Spleen (tissue), 11 donors: Measurements from ENCODE around the gene SCUBE1. TPM values are rescaled to one million over a fixed set of nuclear protein-coding genes. Genes with fewer than 3 reads are reported as not detected.

ENCODE experiments used
- DNase-seq: peaks from one replicate; pipeline ENCODE4 v3.0.0-alpha.2; 2020
- H3K27ac ChIP-seq, 8 donors: fragments of 200-600 bp; sonication (generic) in 7 of 8; 1 replicate in 4 of 8; 2 replicates in 4 of 8; pipeline versions ENCODE4 v1.5.0 to v1.8.0; 2016 to 2021; ENCODE audit warnings: inconsistent platforms in 4 of 8, mild to moderate bottlenecking in 4 of 8, moderate library complexity in 1 of 8
- H3K27me3 ChIP-seq, 7 donors: fragments of 200-600 bp; sonication (generic) in 6 of 7; replicated peaks in 1 of 7; 1 replicate in 4 of 7; 2 replicates in 3 of 7; pipeline versions ENCODE4 v1.5.0 to v1.8.0; 2016 to 2021; ENCODE audit warnings: inconsistent platforms in 3 of 7, mild to moderate bottlenecking in 1 of 7
- H3K36me3 ChIP-seq, 6 donors: fragments of 200-600 bp; sonication (generic) in 5 of 6; 1 replicate in 4 of 6; 2 replicates in 2 of 6; pipeline versions ENCODE4 v1.5.0 to v1.8.0; 2016 to 2021; ENCODE audit warnings: inconsistent platforms in 2 of 6
- H3K4me1 ChIP-seq, 6 donors: fragments of 200-600 bp; sonication (generic) in 5 of 6; 1 replicate in 3 of 6; 2 replicates in 3 of 6; pipeline versions ENCODE4 v1.5.0 to v1.8.0; 2016 to 2021; ENCODE audit warnings: inconsistent platforms in 3 of 6
- H3K4me3 ChIP-seq, 8 donors: fragments of 200-600 bp; sonication (generic) in 7 of 8; 1 replicate in 4 of 8; 2 replicates in 4 of 8; pipeline versions ENCODE4 v1.5.0 to v1.8.0; 2016 to 2021; ENCODE audit warnings: inconsistent platforms in 4 of 8, mild to moderate bottlenecking in 4 of 8, moderate library complexity in 2 of 8
- H3K9me3 ChIP-seq, 8 donors: fragments of 200-600 bp; sonication (generic) in 7 of 8; 1 replicate in 4 of 8; 2 replicates in 4 of 8; pipeline versions ENCODE4 v1.5.0 to v1.8.0; 2016 to 2021; ENCODE audit warnings: inconsistent platforms in 4 of 8
- CTCF ChIP-seq, 11 experiments: fragments of 200-600 bp in 7 of 11; fragments of 450-650 bp in 4 of 11; sonication (generic) in 4 of 11; IDR thresholded peaks in 8 of 11; conservative IDR thresholded peaks in 3 of 11; 1 replicate in 7 of 11; 2 replicates in 4 of 11; pipeline versions ENCODE4 v1.4.0 to v1.8.0; 2016 to 2021; ENCODE audit warnings: antibody characterized with exemption in 11 of 11, inconsistent platforms in 4 of 11, mild to moderate bottlenecking in 1 of 11
- POLR2A ChIP-seq, 3 donors: fragments of 450-650 bp; IDR thresholded peaks; one replicate each; pipeline ENCODE4 v1.5.1; 2017; ENCODE audit warnings: antibody characterized with exemption in 3 of 3, mild to moderate bottlenecking in 1 of 3
- POLR2AphosphoS5 ChIP-seq, 3 donors: sonication (generic); formaldehyde crosslinking; IDR thresholded peaks; one replicate each; pipeline ENCODE4 v1.5.1; 2017; ENCODE audit warnings: antibody characterized with exemption in 3 of 3
- WGBS, 5 donors: extraction: QIAGEN DNeasy Blood & Tissue Kit in 3 of 5; methylation state at CpG; one replicate each; pipeline versions ENCODE4 v1.1.5 to v1.1.7; 2013 to 2018; 5-methylcytosine and 5-hydroxymethylcytosine counted together
- intact Hi-C: fragments of 100-400 bp; cut with DNase I; formaldehyde crosslinking; loops from one replicate; pipeline ENCODE4 v1.15.0; 2023; ENCODE audit warnings: low total_unique reads
- polyA plus RNA-seq, 3 donors: library from polyadenylated mRNA; stranded (reverse); fragments of 200-250 nt; gene quantifications; one replicate each; pipeline ENCODE4 v1.2.1, GENCODE V29; 2013
- total RNA-seq, 7 donors: library from RNA; depleted of rRNA in 3 of 7; stranded (reverse); fragments of >200 nt in 3 of 7; fragmentation: NEBNext Ultra II Directional in 4 of 7; extraction: Animal tissue kit (Norgen Biotek cat#: 25700) in 4 of 7; gene quantifications; one replicate each; pipeline versions ENCODE4 v1.1.0 to v1.2.1, GENCODE V29; 2016 to 2021
- donor health status: healthy with polysubstance abuse.
- donor health status: DM: no; HTN: no; CAD: no; lungs with moderate emphysema.
- donor health status: DM: no; HTN: no; CAD: no.
- donor health status: Bipolar disorder and iron deficiency.
- donor health status: healthy.
- donor health status: DM: no; HTN: no; CAD: no.
- donor health status: DM: yes; HTN: yes; CAD: no.

Gene SCUBE1
- total and polyA plus RNA-seq, 10 donors, result 0.46 to 43.5 (median 15.9) TPM

- TF ChIP-seq POLR2A (IDR thresholded peaks at IDR 0.05) (no peak), CTCF (IDR thresholded peaks at IDR 0.05 in 8 of 11, conservative IDR thresholded peaks at IDR 0.05 in 3 of 11) (no peak), POLR2AphosphoS5 (IDR thresholded peaks at IDR 0.05) (no peak)
- H3K36me3 ChIP-seq, result no peaks in the 10 kb centered on the region
- H3K9me3 ChIP-seq, result no peaks in the 10 kb centered on the region
- WGBS, 5 donors, result 87 to 89% (median 87%) methylated on average over 7 to 13 of the region's 13 CpGs
- DNase-seq, result no peak
- intact Hi-C loops, result loop anchor here (5.0 kb wide), 2 partner anchors 77 to 117 kb away; no protein-coding TSS in a partner anchor
- no peak overlapping the region for H3K4me3 ChIP-seq
- H3K4me1 ChIP-seq, result peaks cover 0 to 18% (median 10%) of the 10 kb centered on the region in 6 donors
- peaks cover 0 to 9% (median 0%) of the 10 kb centered on the region in 7 donors for H3K27me3 ChIP-seq
- no peak overlapping the region for H3K27ac ChIP-seq
Observed at GRCh38 chr22:43270314-43270908, 72.8 kb downstream of the SCUBE1 start.

- TF ChIP-seq CTCF (IDR thresholded peaks at IDR 0.05 in 8 of 11, conservative IDR thresholded peaks at IDR 0.05 in 3 of 11), result no peak
- no peak for TF ChIP-seq POLR2A (IDR thresholded peaks at IDR 0.05)
- no peak for TF ChIP-seq POLR2AphosphoS5 (IDR thresholded peaks at IDR 0.05)
- intact Hi-C loops, result loop anchor here (5.0 kb wide), 2 partner anchors 78 to 118 kb away; no protein-coding TSS in a partner anchor
- no peak overlapping the region for H3K27ac ChIP-seq
- no peak overlapping the region for H3K4me3 ChIP-seq
- 85 to 90% (median 86%) methylated on average over 14 of the region's 14 CpGs for WGBS, 5 donors
- H3K9me3 ChIP-seq, result no peaks in the 10 kb centered on the region
- no peaks in the 10 kb centered on the region for H3K36me3 ChIP-seq
- H3K4me1 ChIP-seq, result peaks cover 3 to 19% (median 13%) of the 10 kb centered on the region in 6 donors
- DNase-seq, result no peak
- H3K27me3 ChIP-seq, result peaks cover 0 to 7% (median 0%) of the 10 kb centered on the region in 7 donors
Observed at GRCh38 chr22:43269646-43270045, 73.5 kb downstream of the SCUBE1 start.

GRCh38 chr22:43269246-43269645 lies 73.9 kb downstream of the SCUBE1 start:
- DNase-seq, result no peak
- Histone ChIP-seq H3K36me3 (no peaks in the 10 kb centered on the region), H3K9me3 (no peaks in the 10 kb centered on the region), H3K27me3 (peaks cover 0 to 7% (median 0%) of the 10 kb centered on the region in 7 donors), H3K27ac (no peak overlapping the region), H3K4me1 (peaks cover 7 to 20% (median 15%) of the 10 kb centered on the region in 6 donors), H3K4me3 (no peak overlapping the region)
- TF ChIP-seq POLR2AphosphoS5 (IDR thresholded peaks at IDR 0.05) (no peak), POLR2A (IDR thresholded peaks at IDR 0.05) (no peak), CTCF (IDR thresholded peaks at IDR 0.05 in 8 of 11, conservative IDR thresholded peaks at IDR 0.05 in 3 of 11) (no peak)
- intact Hi-C loops, result no loop called here
- 79 to 85% (median 83%) methylated on average over 16 of the region's 16 CpGs for WGBS, 5 donors

- DNase-seq, result no peak
- no peak overlapping the region for H3K4me3 ChIP-seq
- no peaks in the 10 kb centered on the region for H3K9me3 ChIP-seq
- H3K36me3 ChIP-seq, result no peaks in the 10 kb centered on the region
- H3K4me1 ChIP-seq, result peaks cover 16 to 26% (median 22%) of the 10 kb centered on the region in 6 donors
- intact Hi-C loops, result no loop called here
- H3K27ac ChIP-seq, result no peak overlapping the region
- peaks cover 0 to 15% (median 0%) of the 10 kb centered on the region in 7 donors for H3K27me3 ChIP-seq
- TF ChIP-seq CTCF (IDR thresholded peaks at IDR 0.05 in 8 of 11, conservative IDR thresholded peaks at IDR 0.05 in 3 of 11), result no peak
- no peak for TF ChIP-seq POLR2AphosphoS5 (IDR thresholded peaks at IDR 0.05)
- no peak for TF ChIP-seq POLR2A (IDR thresholded peaks at IDR 0.05)
- WGBS, 5 donors, result 78 to 90% (median 86%) methylated on average over 7 to 13 of the region's 13 CpGs
Observed at GRCh38 chr22:43267981-43268660, 75.1 kb downstream of the SCUBE1 start.
